Erythroblast (primary cell): ENCODE measurements around the gene C1orf232.

ENCODE experiments used
- DNase-seq, 2 experiments: peaks; one replicate each; lab custom pipeline; 2025; lab: John Stamatoyannopoulos, UW
- GATA1 ChIP-seq: IDR thresholded peaks from 2 replicates; pipeline ENCODE4 v1.6.1; 2011; ENCODE audit warnings: low read depth, mild to moderate bottlenecking, control low read depth, low read length, moderate library complexity
- POLR2A ChIP-seq: IDR thresholded peaks from 2 replicates; pipeline ENCODE4 v1.6.1; 2011; ENCODE audit warnings: mild to moderate bottlenecking, low read length

The C1orf232 gene

DNA sequence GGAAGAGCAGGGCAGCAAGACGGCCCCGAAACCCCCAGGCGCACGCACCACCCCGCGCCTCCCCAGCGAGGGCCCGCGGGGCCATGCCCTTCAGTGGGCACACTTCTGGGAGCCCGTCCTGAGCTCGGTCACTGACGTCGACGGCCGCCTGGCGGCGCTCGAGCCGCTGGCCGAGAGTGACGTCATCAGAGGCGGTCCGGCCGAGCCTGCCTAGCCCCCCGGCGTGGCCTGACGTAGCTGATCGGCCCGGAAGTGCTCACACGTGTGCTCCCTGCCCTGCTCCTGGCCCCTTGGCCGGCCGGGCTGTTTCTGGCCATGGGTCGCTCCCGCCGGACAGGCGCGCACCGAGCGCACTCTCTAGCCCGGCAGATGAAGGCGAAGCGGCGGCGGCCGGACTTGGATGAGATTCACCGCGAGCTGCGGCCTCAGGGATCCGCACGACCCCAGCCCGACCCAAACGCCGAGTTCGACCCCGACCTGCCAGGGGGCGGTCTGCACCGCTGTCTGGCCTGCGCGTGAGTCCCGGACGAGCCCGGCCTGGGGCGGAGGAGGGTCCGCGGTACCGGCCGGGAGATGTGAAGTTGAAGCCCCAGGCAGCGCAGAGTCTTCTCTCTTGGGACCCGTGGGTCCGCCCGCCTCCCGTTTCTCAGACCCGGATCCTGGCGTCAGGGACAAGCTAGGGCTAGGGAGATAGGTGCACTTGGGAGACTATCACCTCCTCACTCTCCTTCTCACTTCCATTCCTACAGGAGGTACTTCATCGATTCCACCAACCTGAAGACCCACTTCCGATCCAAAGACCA lies 1.1 kb upstream of the C1orf232 start, which contains the start of gene ZNF593:
TSS of gene ZNF593 (plus strand) at position 240 of the 803 bp plus-strand sequence. CDS start at position 316, 76 bp downstream.
- TF ChIP-seq POLR2A (peak; percentile 70), GATA1 (no peak)
- DNase-seq: peak; percentile 95 to 97

DNA sequence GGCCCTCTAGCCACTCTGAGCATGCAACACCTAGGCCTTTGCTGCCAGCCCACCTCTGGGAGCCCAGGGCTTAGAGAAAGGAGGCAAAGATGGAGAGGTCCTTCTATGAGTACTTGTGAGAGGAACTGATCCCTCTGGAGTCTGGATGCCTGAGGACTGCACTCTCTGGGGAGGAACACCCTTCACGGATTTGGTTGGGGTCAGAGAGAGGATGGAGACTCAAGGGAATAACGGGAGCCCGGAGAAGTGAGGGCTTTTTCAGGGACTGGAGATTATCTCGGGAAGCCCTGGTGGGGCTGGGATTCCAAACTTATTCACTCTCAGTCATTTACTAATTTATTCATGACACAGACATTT lies 413 bp upstream of the C1orf232 start:
- TF ChIP-seq POLR2A: no peak
- no peak for DNase-seq

DNA sequence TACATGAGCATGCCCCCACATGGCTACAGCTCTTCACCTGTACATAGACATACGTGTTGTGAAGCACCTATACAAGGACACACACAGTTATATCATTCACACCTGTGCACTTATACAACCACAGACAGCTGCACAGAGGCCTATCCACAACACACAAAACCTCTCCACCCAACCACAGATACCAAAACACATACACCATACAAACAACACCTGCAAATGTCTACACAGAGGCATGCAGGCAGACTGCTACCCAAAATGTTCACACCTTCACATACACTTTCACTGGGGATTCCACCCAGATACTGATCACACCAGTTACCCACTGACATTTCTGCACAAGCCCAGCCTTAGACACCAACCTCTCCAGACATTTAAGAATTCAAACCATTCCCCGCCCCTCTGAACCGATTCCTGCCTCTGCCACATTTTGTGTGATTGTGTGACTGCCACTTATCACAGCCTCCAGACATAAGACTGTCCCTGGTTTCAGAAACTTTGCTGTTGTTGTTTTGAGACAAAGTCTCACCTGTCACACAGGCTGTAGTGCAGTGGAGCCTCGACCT lies 2.0 kb downstream of the C1orf232 start:
- TF ChIP-seq GATA1: no peak

DNA sequence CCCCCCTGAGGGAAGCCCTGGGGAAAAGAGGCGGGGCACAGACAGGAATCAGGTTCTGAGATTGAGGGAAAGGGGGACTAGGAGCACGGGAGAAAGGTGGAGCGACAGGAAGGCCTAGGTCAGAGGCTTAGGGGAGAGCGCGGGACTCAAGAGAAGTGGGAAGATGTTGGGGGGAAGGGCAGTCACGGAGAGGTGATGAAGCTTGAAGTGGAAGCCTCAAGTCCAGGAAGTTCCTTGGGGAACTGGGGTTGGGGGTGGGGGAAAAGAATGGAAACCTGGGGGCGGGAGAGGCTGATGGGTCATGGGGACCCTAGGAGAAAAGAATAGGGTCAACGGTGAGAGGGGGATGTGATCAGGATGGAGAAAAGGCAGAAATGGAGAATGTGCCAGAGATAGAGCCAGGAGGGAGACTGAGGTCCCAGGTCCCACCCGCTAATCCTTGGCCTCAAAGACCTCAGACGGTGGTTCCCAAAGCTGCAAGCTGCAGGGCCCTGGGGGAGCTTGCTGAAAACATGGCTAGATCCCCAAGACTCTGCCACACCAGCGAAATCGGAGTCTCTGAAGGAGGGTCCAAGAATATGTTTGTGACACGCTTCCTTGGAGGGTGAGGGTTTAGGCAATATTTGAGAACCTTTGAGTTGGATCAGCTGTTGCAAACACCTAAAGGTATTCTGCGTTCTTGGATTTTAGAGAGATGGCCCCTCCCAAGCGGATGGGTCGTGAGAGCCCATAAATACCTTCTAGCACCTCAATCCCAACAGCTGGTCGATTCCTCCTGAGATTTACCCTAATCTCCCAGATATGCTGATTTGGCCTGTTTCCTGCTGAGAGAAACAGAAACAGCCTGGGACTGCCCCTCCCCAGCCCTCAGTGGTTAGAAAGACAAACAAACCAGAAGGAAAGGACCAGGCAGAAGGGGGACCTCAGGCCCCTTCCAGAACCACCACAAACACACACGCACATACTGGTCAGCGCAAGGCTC lies 3.6 kb downstream of the C1orf232 start:
- no peak for TF ChIP-seq POLR2A
- no peak for TF ChIP-seq GATA1
- no peak for DNase-seq

More for the DNA sequence above, 2.0 kb downstream of the C1orf232 start:
- DNase-seq: no peak

DNA sequence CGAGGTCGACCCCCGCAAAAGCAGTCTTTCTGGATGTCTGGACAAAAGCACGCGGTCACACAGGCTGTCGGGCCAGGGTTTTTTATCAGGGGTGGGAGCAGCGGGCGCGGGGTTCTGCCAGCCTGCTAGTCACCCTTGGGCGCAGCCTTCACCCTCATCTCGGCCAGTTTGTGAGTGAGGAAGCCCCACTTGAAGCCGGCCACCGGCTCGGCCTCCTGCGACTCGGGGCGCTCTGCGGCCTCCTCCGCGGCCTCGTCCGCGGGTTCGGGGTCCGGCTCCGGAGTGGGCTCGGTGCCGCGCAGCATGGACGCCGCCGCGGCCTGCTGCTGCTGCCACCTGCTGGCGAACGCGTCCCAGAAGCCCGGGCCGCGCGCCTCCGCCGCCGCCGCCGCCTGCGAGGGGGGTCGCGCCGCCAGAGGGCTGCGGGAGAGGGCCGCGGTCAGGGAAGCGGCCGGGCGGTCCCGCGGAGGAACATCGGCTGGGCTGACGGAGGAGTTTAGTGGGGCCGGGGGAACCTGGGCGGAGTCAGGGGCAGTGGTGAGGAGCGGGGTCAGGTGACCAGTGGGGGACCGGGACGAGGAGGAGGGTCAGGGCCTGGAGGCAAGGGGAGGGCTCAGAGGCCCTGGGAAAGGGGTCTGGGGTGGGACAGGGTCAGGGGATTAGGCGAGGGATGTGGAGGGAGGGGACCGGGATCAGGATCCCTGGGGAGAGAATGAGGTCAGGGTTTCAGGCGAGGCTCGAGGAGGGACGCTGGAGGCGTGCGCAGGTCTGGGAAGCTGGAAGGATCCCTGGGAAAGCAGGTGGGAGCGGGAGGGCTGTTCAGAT lies 4.5 kb downstream of the C1orf232 start:
- TF ChIP-seq POLR2A: no peak
- no peak for TF ChIP-seq GATA1
- peak in 1 of 2 experiments; percentile 70 for DNase-seq

DNA sequence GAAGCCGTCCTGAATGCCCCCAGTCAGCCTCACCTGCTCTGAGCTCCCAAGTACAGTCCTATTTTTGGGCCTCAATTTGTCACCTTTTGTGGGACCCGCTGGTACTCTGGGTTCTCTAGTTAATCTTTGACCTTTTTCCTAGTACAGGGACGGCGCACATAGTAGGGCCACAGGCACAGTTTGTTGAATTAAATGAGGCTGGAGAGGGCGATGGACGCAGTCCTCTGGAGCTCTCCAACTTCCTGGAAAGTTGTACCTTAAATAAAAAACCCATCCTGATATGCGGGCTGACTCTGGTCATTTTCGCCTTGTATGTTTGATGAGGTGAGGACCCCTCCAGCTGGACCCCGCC lies 5.1 kb downstream of the C1orf232 start:
- TF ChIP-seq GATA1 (no peak), POLR2A (no peak)
- no peak for DNase-seq

DNA sequence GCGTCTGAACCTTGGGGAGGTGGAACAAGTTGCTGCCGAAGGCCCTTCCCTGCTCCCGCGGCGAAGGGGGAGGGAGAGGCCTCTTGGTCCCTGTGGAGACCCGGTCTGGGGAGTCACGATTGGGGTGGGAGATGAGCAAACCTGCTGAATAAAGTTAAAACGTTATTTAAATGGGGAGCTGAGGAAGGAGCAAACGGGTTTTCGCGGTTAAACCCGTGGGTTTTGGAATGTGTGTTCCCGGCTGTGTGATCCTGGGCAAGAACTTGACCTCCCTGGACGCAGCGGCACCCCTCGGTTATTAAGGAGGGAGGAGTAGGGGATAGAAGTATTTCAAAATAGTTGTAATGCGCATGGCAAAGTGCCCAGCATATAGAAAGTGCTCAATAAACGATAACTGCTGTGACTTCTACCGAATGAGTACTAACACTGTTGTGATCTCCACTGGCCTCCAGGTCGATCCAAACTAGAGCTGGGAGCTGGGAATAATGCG lies 6.5 kb downstream of the C1orf232 start:
- no peak for TF ChIP-seq GATA1
- TF ChIP-seq POLR2A: no peak

DNA sequence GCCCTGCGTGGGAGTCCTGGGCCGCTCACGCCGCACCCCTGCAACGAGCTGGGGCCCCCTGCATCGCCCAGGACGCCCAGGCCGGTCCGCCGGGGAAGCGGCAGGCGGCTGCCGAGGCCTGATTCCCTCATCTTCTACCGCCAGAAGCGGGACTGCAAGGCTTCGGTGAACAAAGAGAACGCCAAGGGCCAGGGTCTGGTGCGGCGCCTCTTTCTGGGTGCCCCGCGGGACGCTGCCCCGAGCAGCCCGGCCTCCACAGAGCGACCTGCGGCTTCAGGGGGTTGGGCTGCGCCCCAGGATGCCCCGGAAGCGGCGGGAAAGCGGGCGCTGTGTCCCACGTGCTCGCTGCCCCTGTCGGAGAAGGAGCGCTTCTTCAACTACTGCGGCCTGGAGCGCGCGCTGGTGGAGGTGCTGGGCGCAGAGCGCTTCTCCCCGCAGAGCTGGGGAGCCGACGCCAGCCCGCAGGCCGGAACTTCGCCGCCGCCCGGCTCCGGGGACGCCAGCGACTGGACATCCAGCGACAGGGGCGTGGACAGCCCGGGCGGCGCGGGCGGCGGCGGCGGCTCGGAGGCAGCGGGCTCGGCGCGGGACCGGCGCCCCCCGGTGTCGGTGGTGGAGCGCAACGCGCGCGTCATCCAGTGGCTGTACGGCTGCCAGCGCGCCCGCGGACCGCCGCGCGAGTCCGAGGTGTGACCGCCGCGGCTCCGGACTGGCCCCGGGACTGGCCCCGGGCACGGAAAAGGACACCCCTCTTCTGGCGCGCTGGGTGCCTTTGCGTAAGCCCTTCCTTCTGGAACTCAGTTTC lies 7.1 kb downstream of the C1orf232 start:
- TF ChIP-seq GATA1 (no peak), POLR2A (peak; percentile 27)
- peak in 1 of 2 experiments; percentile 84 for DNase-seq

More for the DNA sequence above, 6.5 kb downstream of the C1orf232 start:
- no peak for DNase-seq

DNA sequence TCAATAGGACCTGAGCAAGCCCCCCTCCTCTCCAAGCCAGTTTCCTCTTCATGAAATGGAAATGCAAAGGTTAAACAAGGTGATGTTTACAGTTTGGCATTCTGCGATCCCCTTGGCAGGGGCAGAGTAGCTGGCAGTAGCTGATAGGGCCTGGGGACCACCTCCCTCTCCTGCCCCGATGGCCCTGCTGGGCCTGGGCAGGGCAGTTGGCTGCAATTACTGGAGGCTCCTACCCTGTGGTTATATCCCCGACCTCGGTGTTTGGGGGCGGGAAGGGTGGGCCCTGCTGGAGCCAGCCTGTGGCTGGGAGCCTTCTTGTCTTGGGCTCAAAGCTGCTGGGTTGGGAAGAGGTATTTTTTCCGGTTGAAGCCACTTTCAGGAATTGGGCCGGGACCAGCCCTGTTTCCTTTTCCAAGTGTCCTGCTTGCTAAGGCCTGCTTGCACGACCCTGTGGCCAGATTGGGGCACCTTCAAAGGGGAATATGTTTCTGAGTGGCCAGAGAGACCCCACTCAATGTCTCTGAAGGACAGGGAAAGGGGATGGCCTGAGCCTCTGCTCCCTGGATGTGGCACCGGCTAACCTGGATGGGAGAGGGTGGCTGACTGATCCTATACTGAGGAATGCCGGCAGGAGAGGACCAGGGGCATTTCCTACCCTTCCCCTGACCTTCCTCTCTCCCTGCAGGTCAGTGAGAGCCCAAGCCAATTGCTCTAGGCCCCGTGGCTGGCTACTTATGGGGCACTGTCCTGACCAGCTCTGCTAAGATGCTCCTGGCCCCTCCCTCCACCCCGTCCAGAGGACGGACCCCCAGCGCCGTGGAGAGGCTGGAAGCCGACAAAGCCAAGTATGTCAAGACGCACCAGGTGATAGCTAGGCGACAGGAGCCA lies 8.0 kb downstream of the C1orf232 start:
- DNase-seq: no peak
- no peak for TF ChIP-seq POLR2A
- TF ChIP-seq GATA1: no peak

DNA sequence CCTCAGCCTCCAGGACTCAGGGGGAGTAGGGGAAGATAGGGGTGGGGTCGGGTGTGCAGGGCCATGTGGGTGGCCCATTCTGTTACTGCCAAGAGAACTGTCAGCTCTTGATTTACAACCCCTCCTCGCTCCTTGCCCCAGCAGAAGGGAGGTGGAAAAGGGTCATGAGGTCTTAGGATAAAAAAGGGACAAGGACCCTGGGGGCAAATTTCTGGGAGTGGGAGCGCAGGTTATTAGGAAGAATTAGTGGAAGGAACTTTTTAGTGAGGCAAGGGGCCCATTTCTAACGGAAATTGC lies 9.1 kb downstream of the C1orf232 start:
- TF ChIP-seq GATA1: no peak
- TF ChIP-seq POLR2A: no peak
- DNase-seq: no peak

DNA sequence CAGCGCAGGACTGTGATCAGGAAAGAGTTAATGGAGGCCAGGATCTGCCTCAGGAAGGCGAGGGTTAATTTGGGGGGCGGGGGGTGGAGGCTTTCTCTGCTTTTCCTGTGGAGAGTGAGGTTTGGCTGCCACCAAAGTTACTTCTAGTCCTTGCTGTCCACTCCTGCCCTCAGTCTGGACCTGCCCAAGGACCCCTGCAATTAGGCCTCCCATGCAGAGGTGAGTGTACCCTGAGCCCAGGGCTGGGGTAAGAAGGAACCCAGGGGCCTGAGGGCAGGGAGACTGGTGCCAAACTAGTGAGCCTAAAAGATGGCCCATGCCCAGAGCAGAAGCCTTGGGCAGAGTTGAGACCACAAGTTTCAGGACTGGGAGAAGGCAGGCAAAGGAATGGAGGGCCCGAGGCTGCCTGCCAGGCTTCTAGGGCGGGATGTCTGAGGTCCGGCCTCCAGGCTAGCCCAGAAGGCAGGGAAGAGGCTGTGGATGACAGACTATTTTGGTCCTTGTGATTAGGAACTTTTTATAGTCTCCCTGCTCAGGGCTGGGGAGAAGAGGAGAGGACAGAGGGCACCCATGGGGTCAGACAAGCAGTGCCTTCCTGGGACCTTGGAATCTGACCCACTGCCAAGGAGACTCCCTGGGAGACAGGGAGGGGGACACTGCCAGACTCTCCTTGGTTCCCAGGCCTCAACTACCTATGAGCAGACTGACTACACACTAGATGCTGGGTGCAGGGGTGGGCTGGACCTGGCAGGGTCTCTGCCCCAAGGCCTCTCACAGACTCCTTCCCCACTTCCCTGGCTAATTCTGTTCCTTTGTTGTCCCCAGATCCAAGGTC lies 9.6 kb downstream of the C1orf232 start, which contains the start of gene FAM110D:
TSS of gene FAM110D (plus strand) at position 172 of the 835 bp plus-strand sequence. CDS start 2,213 bp downstream, outside the sequence.
- no peak for DNase-seq
- no peak for TF ChIP-seq GATA1
- no peak for TF ChIP-seq POLR2A
